Glomerular endothelial cell (primary cell): ENCODE measurements around the gene FOXL2NB. TPM values are rescaled to one million over a fixed set of nuclear protein-coding genes. Genes with fewer than 3 reads are reported as not detected.

Experiments
- DNase-seq: peaks from one replicate; pipeline ENCODE4 v3.0.0-alpha.2; 2011; ENCODE audit warnings: low read depth, low spot score; ENCODE audit errors: extremely low read depth
- total RNA-seq: library from RNA; depleted of rRNA; stranded (reverse); fragments of >200 nt; gene quantifications from 2 replicates; pipeline ENCODE4 v1.2.3, GENCODE V29; 2015

The FOXL2NB gene
- total RNA-seq, 1 donor from 2014 or later, result not detected

- DNase-seq, result no peak
Observed at GRCh38 chr3:138987181-138987580, 40.2 kb downstream of the FOXL2NB start.

GRCh38 chr3:138995706-138996105, 48.7 kb downstream of the FOXL2NB start:
- no peak for DNase-seq

Other genes starting within 250 kb of the FOXL2NB start
- gene PIK3CB, start 112.3 kb upstream of the FOXL2NB start, total RNA-seq, result 11.9 and 19.7 TPM in 2 replicates
- gene FOXL2, start 80 bp upstream of the FOXL2NB start, total RNA-seq, result 0.06 and 0.58 TPM in 2 replicates
- not detected in 2 replicates for gene PRR23A, start 59.1 kb downstream of the FOXL2NB start, total RNA-seq
- not detected in 2 replicates for gene PRR23B, start 73.7 kb downstream of the FOXL2NB start, total RNA-seq
- gene PRR23C, start 97.7 kb downstream of the FOXL2NB start, total RNA-seq, result not detected in 2 replicates